ENCODE data around the gene POU2F3.
A peak's percentile ranks its signal among the peaks of the same experiment; 100 is the strongest.

The POU2F3 gene

DNA sequence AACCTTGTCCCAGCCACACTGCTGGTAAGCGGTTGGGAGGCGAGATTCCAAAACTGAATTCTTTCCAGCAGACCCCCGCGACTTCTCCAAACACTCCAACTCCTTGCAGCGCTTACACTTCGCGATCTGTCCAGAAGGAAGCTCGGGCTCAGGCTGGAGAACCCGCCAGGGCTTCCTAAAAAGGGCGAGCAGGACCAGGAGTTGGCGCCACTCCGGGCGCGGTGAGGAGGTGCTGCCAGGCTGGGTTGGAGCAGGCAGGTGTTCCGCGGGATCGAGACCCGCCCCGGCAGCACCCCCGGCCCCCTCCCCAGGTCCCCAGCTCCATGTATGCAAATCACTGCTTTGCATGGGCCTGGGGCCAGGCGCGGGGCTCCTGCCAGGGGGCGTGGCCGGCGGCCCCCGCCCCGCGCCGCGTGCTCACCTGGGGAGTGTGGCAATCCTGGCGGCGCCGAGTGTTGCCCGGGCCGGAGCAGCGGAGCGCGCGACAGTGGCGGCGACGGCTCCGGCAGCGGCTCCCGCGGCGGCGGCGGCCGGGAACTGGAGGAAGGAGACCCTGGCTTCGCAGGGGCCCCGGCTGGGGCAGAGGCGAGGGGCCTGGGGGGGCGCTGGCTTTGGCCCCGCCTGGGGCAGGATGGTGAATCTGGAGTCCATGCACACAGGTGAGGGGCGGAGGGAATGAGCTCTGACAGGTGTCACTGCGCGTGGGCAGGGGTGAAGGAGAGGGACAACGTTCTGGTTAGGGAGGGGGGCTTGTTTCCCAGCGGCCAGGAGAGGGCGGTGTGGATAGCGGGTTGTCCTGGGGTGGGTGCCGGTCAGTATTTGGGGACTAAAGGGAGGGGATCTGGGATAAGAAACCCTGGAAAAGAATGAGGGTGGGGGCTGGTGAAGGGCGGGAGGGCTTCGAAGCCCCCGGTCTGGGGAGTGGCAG, at the start of gene POU2F3:
Gene POU2F3 (plus strand): TSS at position 428 of the 928 bp plus-strand sequence. CDS start 204 bp downstream, at position 632.
- DNase-seq: no peak

- no peak for DNase-seq
Observed at GRCh38 chr11:120191058-120191457, 48.9 kb upstream of the POU2F3 start.

DNA sequence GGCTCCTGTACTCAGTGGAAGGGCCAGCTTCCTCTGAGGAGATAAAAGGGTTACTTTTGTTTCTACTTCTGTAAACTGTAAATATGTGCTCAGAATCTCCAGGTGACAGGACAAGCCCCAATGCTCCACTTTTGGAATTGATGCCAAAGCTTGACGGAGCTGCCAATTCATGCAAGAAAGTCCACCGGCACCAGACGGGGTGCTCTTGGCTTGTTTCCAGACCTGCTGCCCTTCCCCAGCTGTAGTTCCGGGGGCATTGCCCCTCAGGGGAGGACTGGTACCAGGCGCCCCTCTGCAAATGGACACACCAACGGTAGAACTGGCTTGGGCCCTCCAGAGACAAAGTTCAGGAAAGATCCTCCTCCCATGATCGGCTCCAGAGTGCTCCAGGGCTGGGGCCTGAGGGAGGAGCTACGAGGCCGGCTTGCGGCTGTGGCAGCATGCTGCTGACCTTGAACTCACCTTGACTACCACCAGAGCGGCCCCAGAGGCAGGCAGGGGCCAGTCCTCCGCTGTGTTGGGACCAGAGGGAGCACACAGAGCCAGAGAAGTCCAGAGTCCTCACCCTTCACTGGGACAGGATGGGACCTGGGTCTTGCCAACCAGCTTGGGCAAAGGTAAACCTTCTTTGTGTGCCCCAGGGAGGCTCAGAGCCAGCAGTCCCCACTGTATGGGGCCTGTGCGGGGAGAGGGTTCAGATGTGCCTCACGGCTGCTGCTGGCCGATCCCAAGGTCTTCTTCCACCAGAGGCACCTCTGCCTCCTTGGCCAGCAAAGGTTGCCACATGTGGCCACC, 46.9 kb upstream of the POU2F3 start:
- DNase-seq: no peak

DNA sequence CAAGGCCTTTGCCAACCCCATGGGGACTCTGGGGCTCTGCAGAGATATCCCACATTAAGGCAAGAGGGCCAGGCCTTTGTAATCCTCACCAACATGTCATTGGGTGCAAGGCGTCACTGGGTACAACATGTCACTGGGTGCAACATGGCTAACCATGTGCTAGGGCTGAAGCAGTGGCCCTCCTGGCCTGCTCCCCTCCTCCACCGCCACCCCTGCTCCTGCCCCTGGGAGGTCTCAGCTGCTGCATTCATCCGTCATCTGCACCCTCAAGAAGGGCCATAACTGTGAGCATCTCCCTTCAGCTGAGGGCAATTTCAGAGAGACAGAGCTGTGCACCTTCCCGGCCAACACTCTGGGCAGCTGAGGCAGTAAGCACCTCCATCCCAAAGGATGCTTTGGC, 45.8 kb upstream of the POU2F3 start:
- DNase-seq: no peak

- DNase-seq: no peak
Observed at GRCh38 chr11:120195601-120196320, 44.2 kb upstream of the POU2F3 start.

DNA sequence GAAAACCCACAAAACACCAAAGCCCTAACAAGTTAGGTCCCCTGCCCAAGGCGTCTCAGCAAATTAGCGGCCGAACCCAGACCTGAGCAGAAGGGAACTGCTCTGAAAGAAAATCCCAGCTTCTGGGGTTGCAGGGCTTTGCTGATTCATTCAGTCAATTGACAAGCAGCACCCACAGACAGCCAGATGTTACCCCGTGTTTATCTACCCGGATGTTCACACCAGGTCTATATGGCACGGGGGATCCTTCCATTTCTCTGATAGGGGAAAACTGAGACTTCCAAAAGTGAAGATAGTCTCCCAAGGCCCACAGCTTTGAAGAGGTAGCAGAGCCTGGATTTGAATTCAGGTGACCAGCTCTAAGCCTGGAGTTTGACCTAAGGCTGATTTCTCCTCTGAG, 43.1 kb upstream of the POU2F3 start:
- DNase-seq: no peak

GRCh38 chr11:120197251-120197891, 42.6 kb upstream of the POU2F3 start:
- DNase-seq: no peak

DNA sequence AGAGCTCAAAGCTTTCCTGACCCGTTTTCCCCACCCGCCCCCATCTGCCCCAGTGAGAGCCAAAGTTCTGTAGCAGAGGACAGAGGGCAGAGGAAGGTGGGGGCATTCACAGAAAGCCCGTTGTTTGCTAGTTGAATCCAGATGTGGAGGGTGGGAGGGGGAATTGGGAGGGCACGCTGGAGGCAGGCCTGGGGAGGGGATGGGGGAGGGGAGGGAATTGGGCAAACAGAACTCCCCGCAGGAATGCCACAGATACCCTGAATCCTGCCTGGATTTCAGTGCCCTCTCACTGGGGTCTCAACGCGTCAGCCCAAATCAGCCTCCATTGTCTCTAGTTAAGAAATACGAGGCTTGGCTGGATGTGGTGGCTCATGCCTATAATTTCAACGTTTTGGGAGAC, 42.0 kb upstream of the POU2F3 start:
- no peak for DNase-seq

- DNase-seq: no peak
Observed at GRCh38 chr11:120198403-120198786, 41.5 kb upstream of the POU2F3 start.

GRCh38 chr11:120198787-120199469, 41.0 kb upstream of the POU2F3 start:
- no peak for DNase-seq

GRCh38 chr11:120199613-120200012, 40.3 kb upstream of the POU2F3 start:
- no peak for DNase-seq

GRCh38 chr11:120200677-120201076, 39.3 kb upstream of the POU2F3 start:
- no peak for DNase-seq

- DNase-seq: no peak
Observed at GRCh38 chr11:120201653-120202052, 38.3 kb upstream of the POU2F3 start.

DNA sequence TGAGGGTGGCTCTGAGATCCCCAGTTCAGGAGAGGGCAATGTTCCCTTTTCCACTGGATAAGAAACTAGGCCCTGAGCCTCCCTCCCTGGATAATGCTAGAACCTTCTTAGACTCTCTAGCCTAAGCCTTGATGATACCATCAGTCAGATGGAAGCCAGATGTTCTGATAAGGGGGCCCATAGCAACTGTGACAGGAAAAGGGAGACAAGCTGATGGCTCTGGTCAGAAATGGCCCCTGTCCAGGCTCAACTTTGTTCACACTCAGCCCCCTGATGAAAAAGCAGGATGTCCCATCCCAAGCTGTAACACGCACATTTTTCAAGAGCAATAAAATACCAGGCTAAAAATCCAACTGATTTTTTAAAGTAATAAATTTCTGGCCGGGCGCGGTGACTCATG, 36.3 kb upstream of the POU2F3 start:
- no peak for DNase-seq

DNA sequence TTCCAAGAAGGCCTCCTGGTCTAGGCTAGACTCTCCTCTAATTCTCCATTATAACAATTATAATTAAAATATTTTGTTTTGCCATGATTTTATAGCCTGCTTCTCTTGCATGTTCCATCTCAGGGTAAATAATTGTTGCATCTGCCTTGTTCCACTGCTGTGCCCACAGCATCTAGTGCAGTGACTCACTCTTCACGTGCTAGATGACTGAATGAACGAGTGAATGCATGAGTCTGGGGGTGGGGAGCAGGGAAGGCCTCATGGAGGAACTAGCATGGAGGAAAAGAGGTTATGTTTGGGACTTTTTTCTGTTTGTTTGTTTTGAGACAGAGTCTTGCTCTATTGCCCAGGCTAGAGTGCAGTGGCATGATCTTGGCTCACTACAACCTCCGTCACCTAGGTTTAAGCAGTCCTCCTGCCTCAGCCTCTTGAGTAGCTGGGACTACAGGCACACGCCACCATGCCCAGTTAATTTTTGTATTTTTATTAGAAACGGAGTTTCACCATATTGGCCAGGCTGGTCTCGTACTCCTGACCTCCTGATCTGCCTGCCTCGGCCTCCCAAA, 34.3 kb upstream of the POU2F3 start:
- DNase-seq: no peak

DNA sequence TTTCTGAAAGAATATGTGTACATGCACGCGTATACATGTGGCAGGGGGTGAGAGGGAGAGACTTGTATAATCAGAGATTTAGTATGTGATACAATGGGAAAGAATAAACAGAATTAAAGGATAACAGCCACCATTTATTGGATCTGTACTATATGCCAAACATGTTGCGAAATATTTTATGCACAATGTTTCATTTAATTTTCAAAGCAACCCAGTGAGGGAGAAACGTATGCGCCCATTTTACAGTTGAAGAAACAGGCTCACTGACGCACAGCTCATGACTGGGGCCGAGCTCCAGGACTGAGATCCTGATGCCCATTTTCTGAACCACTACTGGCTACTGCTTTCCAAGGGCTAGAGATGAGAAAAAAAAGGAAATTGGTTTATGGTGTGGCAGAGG, 32.4 kb upstream of the POU2F3 start:
- no peak for DNase-seq

GRCh38 chr11:120208001-120208441, 31.9 kb upstream of the POU2F3 start:
- DNase-seq: peak; percentile 20 to 22

DNA sequence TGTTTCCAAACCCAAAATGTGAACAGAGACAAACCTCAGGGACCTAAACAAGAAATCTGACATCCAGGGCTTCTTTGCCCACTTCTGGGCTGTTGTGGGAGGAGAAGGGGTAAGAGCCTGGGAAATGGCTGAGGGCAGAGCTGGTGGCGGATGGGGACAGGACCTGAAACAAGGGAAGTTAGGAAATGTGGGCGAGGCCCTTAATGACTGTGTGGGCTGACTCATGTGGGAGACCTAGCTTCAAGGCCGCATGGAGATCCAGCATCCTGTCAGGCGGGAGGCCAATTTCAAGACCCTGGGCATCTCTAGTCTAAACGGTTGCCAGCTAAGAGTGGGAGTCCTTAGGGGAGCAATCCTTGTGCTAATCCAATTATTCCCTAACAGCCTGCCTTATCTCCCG, 31.2 kb upstream of the POU2F3 start:
- peak; percentile 63 to 71 for DNase-seq

DNA sequence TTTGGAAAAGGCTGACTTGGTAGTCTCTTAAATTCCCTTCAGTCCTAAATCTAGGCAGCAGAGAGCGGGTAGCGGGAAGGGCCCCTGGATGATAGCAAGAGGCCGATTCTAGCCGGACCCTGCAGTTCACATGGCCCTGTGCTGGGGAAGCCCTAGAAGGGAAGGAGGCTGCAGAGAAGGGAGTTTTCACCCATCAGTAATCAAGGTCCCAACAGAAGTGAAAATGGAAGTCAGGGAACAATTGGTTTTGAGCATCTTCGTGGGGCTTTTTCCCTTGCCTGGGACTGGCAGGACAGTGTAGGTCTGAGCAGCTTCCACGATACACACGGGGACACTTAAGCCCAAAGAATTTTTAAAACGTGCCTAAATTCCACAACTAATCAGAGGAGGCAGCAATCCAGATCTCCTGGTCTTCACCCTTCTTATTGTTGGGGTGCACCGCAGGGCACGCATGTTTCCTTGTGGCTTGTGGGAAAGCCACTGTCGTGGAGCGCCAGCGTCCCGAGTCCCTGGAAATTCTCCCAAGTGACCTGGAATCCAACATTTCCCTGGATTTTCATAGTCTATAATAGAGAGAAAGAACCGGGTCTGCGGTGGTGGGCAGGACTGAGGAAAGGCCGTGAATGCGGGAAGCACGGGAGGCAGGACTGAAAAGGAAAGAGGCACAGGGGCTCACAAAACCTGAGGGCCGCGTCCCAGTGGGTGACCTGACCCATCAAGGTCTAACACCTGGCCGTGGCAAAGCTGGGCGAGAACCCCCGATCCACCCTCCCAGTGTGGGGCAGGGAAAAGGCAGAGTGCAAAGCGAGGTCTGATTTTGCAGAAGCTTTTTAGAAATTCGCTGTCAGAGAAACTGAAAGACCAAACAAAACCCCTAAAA, 30.0 kb upstream of the POU2F3 start:
- DNase-seq: no peak

Measured in Kasumi-1 (cell line).